ENCODE data around the gene ALKBH2.

The ALKBH2 gene

GRCh38 chr12:109113661-109114321 is 20.5 kb upstream of the ALKBH2 start:
- no peak for DNase-seq

GRCh38 chr12:109112720-109113465 is 19.6 kb upstream of the ALKBH2 start:
- no peak for DNase-seq

DNA sequence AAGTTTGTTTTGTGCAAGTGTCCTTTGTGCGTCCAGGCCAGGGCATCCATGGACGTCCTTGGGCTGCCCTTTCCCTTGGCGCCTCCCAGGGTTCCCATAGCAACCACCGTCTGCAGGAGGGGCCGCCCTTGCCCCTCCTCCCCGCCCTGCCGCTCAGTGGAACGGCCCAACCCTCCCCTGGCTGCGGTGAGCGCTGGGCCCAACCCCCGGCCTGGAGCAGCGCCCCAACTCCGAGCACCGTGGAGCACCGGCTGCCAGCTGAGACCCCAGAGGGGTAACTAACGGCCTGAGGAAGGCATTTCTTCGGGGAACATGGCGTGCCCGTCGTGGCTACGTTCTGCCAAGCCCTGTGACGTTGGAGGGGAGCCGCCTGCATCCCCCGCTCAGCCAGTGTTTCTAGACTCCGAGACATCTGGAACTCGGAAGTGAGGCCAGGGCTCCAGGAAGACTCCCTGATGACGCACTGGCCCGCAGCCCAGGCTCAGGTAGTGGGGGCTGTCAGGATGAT is 17.8 kb upstream of the ALKBH2 start:
- DNase-seq = peak; percentile 45 to 63

- DNase-seq = no peak
These were observed 16.6 kb upstream of the ALKBH2 start for GRCh38 chr12:109109746-109110350.

- no peak for DNase-seq
These were observed 11.9 kb upstream of the ALKBH2 start for GRCh38 chr12:109105176-109105575.

DNA sequence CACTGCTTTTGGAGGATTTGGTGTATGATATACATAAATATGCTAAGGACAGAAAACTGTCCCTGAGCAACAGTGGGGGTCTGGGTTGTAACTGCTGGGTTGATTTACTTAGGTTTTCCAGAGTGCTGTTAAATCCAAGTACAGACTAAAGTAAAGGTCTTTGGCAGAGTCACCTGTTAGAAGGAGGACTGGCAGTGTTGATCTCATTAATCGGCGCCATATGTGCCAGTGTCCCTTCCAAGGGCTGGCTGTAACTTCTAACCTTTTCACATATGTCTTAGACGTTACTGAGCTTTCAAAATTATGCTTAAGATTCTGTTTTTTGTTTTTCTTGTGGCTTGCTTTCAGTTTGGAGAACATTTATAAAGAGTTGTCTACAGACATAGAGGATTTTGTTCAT is 9.2 kb upstream of the ALKBH2 start:
- no peak for DNase-seq

DNA sequence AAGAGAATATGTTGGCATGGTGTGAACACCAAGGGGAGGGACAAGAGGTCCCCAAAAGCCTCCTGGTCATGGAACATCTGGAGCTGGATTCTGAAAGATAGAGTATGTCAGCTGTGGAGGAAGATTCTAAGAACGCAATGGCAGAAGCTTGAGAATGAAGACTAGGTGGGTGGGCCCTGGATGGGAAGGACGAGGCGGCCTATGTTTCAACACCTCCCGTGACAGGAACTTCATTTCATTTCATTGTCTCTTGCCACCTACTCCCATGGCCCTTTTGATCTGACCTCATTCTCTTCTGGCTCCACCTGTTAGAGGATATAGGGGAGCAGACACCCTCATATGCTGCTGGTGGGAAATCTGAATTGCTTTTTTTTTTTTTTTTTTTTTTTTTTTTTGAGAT is 7.5 kb upstream of the ALKBH2 start:
- no peak for DNase-seq

DNA sequence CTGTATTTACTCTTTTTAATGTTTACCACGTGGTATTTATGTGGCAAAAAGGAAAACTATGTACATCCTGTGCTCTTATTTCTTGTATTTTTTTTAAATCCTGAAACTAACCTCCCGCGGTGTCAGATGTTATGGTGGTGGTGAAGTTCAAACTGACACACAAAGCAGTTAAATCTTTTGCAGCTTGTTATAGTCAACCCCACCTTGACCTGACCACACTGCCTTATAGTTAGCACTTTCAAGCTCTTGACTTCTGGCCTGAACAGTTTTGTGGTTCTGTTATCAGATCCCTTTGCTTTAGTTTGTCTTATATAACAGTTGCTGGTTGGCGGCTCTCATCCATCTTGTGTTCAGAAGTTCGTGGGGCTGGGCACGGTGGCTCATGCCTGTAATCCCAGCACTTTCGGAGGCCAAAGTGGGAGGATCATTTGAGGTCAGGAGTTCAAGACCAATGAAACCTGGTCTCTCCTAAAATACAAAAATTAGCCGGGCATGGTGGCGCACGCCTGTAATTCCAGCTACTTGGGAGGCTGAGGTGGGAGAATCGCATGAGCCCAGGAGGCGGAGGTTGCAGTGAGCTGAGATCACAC is 6.3 kb upstream of the ALKBH2 start:
- no peak for DNase-seq

DNA sequence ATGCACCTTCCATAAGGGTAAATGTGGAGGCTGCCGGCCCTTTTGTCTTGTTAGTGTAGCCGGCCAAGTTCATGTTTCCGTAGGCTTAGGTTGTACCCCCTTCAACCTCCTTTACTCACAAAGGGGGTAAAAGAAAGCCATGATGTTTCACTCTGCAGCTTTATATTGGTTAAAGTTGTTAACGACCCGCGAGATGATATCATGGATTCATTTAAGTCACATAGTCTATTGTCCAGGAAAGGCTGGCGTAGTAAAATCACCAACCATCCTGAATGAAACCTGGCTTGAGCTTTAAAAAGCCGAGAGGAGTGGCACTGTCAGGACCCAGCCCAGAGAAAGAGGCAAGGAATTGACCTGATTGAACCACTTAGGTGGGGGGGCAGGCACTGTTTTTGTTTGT is 5.4 kb upstream of the ALKBH2 start:
- no peak for DNase-seq

- no peak for DNase-seq
These were observed 4.9 kb upstream of the ALKBH2 start for GRCh38 chr12:109098183-109098604.

DNA sequence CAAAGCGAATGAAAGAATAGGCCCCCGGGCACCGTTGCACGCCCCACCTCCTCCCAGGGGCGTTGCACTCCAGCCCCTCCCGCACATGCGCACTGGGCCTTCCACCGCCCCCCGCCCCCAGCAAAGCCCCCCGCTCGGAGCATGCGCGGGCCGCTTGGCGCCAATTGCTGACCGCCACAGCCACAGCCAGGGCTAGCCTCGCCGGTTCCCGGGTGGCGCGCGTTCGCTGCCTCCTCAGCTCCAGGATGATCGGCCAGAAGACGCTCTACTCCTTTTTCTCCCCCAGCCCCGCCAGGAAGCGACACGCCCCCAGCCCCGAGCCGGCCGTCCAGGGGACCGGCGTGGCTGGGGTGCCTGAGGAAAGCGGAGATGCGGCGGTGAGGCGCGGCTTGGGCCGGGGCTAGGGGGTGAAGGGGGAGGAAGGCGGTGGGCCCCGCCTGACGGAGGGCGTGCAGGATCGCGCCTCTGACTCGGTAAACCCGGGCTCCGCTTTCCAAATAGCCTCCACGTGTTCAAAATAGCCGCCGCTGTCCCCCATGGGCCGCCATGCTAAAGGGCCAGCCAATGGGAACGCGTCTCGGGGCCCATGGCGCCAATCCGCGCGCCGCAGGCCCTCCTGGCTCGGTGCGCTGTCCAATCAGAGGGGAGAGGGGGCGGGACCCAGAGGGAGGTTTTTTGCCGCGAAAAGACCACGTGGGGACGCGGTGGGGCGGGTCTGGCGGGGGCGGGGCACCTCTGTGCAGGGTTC is 4.3 kb upstream of the ALKBH2 start, which contains the start of gene UNG:
Gene UNG, plus strand, starts transcription at position 163 of the 748 bp plus-strand sequence. Its CDS starts 83 bp downstream, at position 246.
- DNase-seq = peak; percentile 97 to 99

GRCh38 chr12:109097140-109097434 is 3.8 kb upstream of the ALKBH2 start:
- no peak for DNase-seq

DNA sequence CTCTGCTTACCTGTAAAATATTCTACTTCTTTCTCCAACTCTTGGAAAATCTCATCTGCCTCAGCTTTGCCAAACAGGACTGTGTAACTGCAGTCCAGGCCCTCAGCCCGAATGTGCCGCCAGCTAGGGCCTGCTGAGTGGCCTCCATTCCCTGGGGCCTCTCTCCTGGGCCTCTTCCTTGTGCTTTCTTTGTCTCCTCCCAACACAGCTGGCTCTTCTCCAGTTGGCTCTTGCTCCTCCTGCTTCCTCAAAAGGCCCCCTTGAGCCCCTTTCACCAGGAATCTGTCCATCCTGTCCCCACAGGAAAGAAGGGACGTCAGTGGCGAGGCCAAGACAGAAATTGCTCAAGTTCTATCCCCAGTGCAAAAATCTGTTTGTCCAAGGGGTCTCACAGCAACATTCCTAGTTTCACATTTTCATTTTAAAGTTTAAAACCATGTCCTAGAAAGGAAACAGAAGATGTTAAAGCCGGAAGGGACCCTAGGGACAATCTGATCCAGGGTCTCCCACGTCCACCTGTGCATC is 713 bp downstream of the ALKBH2 start:
- no peak for DNase-seq

DNA sequence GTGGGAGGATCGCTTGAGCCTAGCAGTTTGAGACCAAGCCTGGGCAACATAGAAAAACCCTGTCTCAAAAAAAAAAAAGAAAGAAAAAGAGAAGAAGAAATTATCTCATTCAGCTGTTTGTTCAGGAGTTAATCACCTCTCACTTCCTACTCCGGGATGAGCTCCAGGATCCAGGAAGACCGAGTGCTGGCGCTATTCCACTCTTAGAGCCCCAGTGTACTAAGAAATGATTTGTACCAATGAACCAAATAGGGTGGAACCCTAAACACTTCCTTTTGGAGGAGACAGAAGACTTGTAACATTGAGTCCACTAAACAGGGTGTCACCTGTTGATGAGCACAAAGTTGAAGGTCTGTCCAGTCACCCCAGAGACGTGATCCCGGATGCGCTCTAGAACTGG is 3.6 kb downstream of the ALKBH2 start:
- DNase-seq = no peak

GRCh38 chr12:109088818-109089217 is 4.5 kb downstream of the ALKBH2 start:
- no peak for DNase-seq

- DNase-seq = no peak
These were observed 6.0 kb downstream of the ALKBH2 start for GRCh38 chr12:109087250-109087649.

DNA sequence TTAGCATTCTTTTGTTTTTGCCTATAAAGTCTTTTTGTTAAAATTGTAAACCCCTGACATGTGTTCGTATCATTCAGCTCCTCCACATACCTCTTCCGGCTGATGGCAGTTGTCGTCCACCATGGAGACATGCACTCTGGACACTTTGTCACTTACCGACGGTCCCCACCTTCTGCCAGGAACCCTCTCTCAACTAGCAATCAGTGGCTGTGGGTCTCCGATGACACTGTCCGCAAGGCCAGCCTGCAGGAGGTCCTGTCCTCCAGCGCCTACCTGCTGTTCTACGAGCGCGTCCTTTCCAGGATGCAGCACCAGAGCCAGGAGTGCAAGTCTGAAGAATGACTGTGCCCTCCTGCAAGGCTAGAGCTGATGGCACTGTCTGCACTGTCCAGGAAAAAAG is 7.7 kb downstream of the ALKBH2 start:
- DNase-seq = no peak

DNA sequence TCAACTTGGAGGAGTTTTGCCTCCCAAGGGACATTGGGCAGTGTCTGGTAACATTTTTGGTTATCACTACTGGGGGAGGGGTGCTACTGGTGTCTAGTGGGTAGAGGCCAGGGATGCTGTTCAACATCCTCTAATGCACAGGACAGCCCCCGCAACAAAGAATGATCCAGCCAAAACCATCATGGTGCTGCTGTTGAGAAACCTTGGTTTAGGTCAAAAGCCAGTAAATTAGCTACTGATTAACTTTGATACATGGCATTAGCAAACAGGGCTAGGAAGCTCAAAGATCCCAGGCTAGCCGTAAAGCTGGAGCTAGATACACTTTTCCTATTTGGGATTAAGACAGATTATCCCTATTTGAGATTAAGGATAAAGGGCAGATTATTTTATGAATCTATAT is 8.8 kb downstream of the ALKBH2 start:
- no peak for DNase-seq

DNA sequence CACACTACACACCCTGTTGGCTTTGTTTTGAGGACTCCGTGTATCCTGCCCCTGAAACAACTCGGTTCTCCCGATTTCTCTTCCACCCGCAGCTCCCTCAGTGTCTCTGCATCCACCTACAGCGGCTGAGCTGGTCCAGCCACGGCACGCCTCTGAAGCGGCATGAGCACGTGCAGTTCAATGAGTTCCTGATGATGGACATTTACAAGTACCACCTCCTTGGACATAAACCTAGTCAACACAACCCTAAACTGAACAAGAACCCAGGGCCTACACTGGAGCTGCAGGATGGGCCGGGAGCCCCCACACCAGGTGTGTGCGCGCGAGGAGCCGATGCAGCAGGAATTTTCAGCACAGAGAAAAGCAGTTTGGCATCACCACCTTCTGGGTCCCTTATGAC is 10.5 kb downstream of the ALKBH2 start:
- DNase-seq = no peak

DNA sequence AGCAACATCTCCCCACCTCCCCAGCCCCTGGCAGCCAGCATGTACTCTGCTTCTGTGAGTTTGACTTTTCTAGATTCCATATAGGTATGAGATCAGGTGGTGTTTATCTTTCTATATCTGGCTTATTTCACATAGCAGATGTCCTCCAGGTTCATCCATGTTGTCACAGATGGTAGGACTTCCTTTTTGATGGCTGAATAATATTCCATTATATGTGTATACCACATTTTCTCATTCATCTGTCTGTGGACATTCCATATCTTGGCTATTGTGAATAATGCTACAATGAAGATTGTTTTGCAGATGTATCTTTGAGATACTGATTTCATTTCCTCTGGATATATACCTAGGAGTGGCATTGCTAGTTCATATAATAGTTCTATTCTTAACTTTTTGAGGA is 18.4 kb downstream of the ALKBH2 start:
- DNase-seq = no peak

- DNase-seq = no peak
These were observed 23.7 kb downstream of the ALKBH2 start for GRCh38 chr12:109069307-109070271.

GRCh38 chr12:109065853-109066193 is 27.4 kb downstream of the ALKBH2 start:
- no peak for DNase-seq

All from stimulated activated CD4-positive, alpha-beta T cell treated with anti-CD3 and anti-CD28 coated beads, Interleukin-2, amount 100 ng/mL, for 24 hours (primary cell).